H7 (cell line): ENCODE measurements around the gene KCNE1. TPM values are rescaled to one million over a fixed set of nuclear protein-coding genes. Genes with fewer than 3 reads are reported as not detected.

Experiments used
- DNase-seq: peaks from one replicate; pipeline ENCODE4 v3.0.0; 2012
- H3K27me3 ChIP-seq: 2 replicates; pipeline ENCODE4 v1.6.0; 2011; ENCODE audit warnings: mild to moderate bottlenecking, low read length; ENCODE audit not compliant: control insufficient read depth, insufficient read depth
- H3K36me3 ChIP-seq: replicated peaks from 2 replicates; pipeline ENCODE4 v1.5.1; 2011; ENCODE audit warnings: low read length; ENCODE audit not compliant: control insufficient read depth, insufficient read depth
- H3K4me3 ChIP-seq: 2 replicates; pipeline ENCODE4 v1.5.1; 2011; ENCODE audit warnings: low read depth, mild to moderate bottlenecking, control low read depth, low read length, moderate library complexity; ENCODE audit not compliant: insufficient read depth
- total RNA-seq: library from RNA; depleted of rRNA; stranded (reverse); fragments of >200 nt; shearing (Covaris generic); gene quantifications from 2 replicates; pipeline ENCODE4 v1.2.3, GENCODE V29; 2014

The KCNE1 gene
- total RNA-seq, 1 experiment from 2014 or later = 0.10 TPM

- DNase-seq = peak; percentile 23
- Histone ChIP-seq H3K4me3 (no peak overlapping the region), H3K27me3 (no peaks in the 10 kb centered on the region), H3K36me3 (no peaks in the 10 kb centered on the region)
Measured at GRCh38 chr21:34545079-34545884, 33.3 kb upstream of the KCNE1 start.

DNA sequence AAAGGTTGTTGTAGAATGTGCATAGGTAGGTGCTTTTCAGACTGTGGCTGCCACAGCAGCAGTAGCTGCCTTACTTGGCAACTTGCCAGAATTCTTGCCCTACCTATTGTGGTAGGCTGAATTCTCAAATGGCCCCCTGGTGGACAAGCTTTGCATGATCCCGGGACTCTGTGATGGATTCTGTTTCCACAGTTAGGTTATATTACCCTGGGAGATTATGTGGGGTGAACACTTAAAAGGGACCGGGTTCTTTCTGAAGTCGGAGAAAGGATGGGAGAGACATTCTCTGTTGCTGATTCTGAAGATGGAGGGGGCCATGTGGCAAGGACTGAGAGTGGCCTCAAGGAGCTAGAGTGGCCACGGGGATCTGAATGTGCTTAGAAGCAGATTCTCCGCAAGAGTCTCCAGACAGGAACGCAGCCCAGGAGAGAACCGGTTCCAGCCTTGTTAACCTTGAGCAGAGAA, 32.1 kb upstream of the KCNE1 start:
- H3K36me3 ChIP-seq = no peaks in the 10 kb centered on the region

GRCh38 chr21:34543017-34543416, 31.0 kb upstream of the KCNE1 start:
- DNase-seq = no peak

More for the DNA sequence above, 32.1 kb upstream of the KCNE1 start:
- no peak overlapping the region for H3K4me3 ChIP-seq
- peak; percentile 68 for DNase-seq
- H3K27me3 ChIP-seq = no peaks in the 10 kb centered on the region

DNA sequence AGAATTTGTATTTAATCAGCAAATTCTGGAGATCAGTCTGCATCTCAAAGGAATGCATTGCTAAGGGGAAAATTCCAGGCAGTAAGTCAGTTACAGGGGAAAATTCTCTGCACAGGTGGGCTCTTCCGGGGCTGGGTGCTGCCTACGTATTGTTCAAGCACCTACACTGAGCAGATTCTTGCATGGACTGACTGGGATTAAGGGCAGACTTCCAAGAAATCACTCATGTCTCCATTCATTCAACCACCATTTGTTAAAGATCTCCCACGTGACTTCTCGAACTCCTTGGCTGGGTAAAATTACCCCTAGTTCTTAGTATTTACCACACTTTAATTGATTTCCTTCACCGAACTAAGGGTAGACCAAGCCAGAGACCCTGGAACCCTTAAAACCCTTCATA, 28.2 kb upstream of the KCNE1 start:
- DNase-seq = no peak
- Histone ChIP-seq H3K36me3 (no peaks in the 10 kb centered on the region), H3K27me3 (no peaks in the 10 kb centered on the region), H3K4me3 (no peak overlapping the region)

More at GRCh38 chr21:34543017-34543416, 31.0 kb upstream of the KCNE1 start:
- Histone ChIP-seq H3K4me3 (no peak overlapping the region), H3K36me3 (no peaks in the 10 kb centered on the region), H3K27me3 (no peaks in the 10 kb centered on the region)

DNA sequence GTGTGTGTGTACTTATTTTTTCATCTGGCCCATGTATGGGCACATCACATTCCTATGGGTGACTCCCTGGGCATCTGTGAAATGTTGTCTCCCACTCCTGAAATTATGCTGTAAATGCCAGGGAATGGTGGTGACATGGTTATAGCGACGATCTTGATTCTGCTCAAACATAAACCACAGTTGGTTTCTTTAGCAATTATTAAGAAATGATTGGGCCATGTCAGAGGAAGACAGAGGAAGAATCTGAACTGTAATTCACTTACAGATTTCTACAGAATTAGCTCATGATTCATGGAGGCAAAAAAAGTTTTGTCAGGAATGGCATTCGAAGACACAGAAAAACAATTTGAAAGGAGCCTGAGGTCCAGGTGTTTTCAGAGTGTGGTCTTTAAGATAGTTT, 25.8 kb upstream of the KCNE1 start:
- Histone ChIP-seq H3K4me3 (no peak overlapping the region), H3K27me3 (no peaks in the 10 kb centered on the region), H3K36me3 (no peaks in the 10 kb centered on the region)
- DNase-seq = no peak

DNA sequence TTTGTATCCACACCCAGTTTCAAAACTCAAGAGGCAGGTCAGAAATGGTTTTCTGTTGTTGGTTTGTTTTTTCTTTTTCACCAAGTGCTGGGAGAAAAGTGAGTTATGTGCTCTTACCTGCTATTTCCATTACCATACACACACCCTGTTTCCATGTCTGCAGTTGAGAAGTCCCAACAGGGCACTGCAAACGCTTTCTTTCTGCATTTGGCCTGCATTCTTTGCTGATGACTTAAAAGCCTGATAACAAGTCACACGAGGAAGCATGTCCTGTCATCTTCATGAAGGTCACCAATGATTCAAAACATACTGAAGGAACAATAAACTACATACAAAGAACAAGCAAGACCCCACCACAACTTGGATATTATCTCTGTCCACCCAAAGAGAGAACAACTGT, 24.8 kb upstream of the KCNE1 start:
- Histone ChIP-seq H3K4me3 (no peak overlapping the region), H3K36me3 (no peaks in the 10 kb centered on the region), H3K27me3 (no peaks in the 10 kb centered on the region)
- DNase-seq = no peak

DNA sequence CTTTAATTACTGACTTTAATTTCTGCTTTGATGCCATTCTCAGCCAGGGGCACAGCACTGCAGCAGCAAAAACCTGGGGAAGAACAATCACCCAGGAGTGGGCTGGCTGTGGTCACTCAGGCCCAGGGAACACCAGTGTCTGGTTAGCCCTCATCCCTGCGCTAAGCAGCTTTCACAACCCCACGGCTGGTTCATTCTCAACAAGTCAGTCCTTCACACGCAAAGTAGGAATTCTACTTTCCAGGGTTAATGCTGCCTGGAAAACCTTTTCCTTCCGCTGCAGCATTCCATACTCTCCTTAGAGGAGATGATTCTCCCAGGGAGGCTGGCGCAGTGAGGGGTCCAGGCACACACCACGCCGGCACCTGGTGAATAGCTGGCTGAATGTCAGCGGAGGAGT, 24.3 kb upstream of the KCNE1 start:
- no peak for DNase-seq
- H3K36me3 ChIP-seq = no peaks in the 10 kb centered on the region
- no peak overlapping the region for H3K4me3 ChIP-seq
- no peaks in the 10 kb centered on the region for H3K27me3 ChIP-seq

DNA sequence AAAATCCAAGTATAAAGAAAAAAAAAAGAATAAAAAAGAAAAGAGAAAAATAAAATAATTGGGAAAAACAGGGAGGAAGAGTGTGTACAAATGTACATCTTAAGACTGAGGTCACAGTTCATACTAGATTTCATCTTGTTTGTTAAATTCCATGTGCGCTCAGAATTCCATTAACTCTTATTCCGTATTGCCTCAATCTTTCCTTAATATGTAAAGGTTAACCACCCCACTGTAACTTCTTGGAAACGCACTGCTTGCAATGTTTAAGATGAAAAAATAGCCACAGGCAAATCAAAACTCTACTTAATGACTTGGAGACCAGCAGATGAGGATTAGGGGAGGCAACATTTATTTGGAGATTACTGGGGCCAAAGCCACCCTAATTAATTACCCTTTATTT, 23.9 kb upstream of the KCNE1 start:
- Histone ChIP-seq H3K36me3 (no peaks in the 10 kb centered on the region), H3K4me3 (no peak overlapping the region), H3K27me3 (no peaks in the 10 kb centered on the region)
- no peak for DNase-seq

GRCh38 chr21:34534522-34534921, 22.5 kb upstream of the KCNE1 start:
- no peaks in the 10 kb centered on the region for H3K36me3 ChIP-seq
- no peak overlapping the region for H3K4me3 ChIP-seq
- H3K27me3 ChIP-seq = no peaks in the 10 kb centered on the region
- no peak for DNase-seq

- Histone ChIP-seq H3K27me3 (no peaks in the 10 kb centered on the region), H3K4me3 (no peak overlapping the region), H3K36me3 (no peaks in the 10 kb centered on the region)
- DNase-seq = no peak
Measured at GRCh38 chr21:34533938-34534337, 21.9 kb upstream of the KCNE1 start.

- Histone ChIP-seq H3K4me3 (no peak overlapping the region), H3K27me3 (no peaks in the 10 kb centered on the region), H3K36me3 (no peaks in the 10 kb centered on the region)
- DNase-seq = no peak
Measured at GRCh38 chr21:34531399-34531798, 19.4 kb upstream of the KCNE1 start.

GRCh38 chr21:34530261-34530660, 18.3 kb upstream of the KCNE1 start:
- DNase-seq = no peak
- no peak overlapping the region for H3K4me3 ChIP-seq
- H3K36me3 ChIP-seq = no peaks in the 10 kb centered on the region
- peaks cover under 1% of the 10 kb centered on the region; the same call in 1 of the 2 replicates for H3K27me3 ChIP-seq

DNA sequence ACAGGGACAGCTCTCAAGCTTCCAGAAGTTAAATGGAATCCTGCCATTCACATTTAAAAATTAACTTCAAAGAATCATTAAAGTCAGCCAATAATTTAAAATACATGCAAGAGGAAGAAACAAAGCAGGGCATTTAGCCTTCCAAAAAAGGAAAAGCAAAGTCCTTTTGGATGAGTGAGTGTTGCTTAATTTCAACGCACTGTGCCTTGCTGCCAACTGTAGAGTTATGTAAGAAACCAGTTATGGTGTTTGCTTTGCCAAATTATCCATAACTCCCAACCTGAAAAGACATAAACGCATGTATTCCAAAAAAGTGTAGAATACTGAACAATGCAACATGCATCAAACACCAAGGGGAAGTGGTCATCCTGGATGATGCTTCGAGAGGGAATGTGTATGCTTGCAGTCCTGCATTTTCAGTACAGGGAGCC, 16.1 kb upstream of the KCNE1 start:
- DNase-seq = no peak
- Histone ChIP-seq H3K4me3 (no peak overlapping the region), H3K36me3 (no peaks in the 10 kb centered on the region), H3K27me3 (peaks cover 3% of the 10 kb centered on the region; the same call in 1 of the 2 replicates)

DNA sequence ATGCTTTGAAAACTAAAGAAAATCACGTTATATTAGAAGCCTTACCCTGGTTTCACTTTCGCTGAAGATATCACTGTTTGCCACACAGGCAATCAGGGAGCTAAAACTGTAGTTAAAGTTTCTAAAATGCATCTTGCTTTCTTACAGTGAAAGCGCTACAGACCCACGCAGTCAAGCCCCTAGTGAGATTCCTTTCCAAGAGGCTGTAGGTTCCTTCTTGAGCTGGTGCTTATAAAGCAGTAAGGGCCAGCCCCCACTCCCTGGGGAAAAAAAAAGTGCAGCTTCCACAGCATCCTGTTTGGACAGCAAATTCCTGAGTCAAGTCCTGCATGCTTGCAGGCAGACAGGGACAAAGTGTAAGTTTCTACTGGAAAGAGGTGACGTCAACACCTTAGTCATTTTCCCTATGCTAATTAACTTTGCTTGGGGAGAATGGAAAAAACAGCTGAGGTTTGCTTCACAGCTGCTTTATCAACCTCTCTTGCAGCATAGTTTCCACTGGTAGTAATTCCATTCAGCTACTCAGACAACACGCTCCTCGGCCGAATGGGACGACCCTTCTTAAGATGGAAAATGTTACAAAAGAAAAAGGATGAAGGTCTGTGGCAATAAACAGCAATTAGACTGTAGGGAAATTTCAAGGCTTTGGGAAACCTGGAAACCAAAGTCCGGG, 14.7 kb upstream of the KCNE1 start:
- H3K4me3 ChIP-seq = no peak overlapping the region

GRCh38 chr21:34526241-34526617, 14.2 kb upstream of the KCNE1 start:
- no peaks in the 10 kb centered on the region for H3K36me3 ChIP-seq
- DNase-seq = no peak
- H3K4me3 ChIP-seq = no peak overlapping the region
- peaks cover 3% of the 10 kb centered on the region; the same call in 1 of the 2 replicates for H3K27me3 ChIP-seq

More for the DNA sequence above, 14.7 kb upstream of the KCNE1 start:
- DNase-seq = peak; percentile 59
- peaks cover 3% of the 10 kb centered on the region; the same call in 1 of the 2 replicates for H3K27me3 ChIP-seq
- no peaks in the 10 kb centered on the region for H3K36me3 ChIP-seq
